Measurements from ENCODE around the gene AQP1. TPM values are rescaled to one million over a fixed set of nuclear protein-coding genes. Genes with fewer than 3 reads are reported as not detected.
A peak's percentile ranks its signal among the peaks of the same experiment; 100 is the strongest.

The AQP1 gene
- total RNA-seq, 1 donor from 2014 or later, result 373 TPM

GRCh38 chr7:30974605-30975255, 63.1 kb downstream of the AQP1 start:
- peak; percentile 63 for DNase-seq (ENCODE audit: low spot score)

Other genes with a start within 250 kb of the AQP1 start
- 0.34 TPM for gene CRHR2, start 229.4 kb upstream of the AQP1 start, total RNA-seq
- gene INMT, start 159.7 kb upstream of the AQP1 start, total RNA-seq, result 31.4 TPM
- 16.8 TPM for gene MINDY4, start 140.4 kb upstream of the AQP1 start, total RNA-seq
- gene GHRHR, start 52.1 kb downstream of the AQP1 start, total RNA-seq, result not detected
- gene ADCYAP1R1, start 140.5 kb downstream of the AQP1 start, total RNA-seq, result 2.6 TPM